ENCODE measurements around the gene AATF.

GRCh38 chr17:36999471-36999870 lies 50.7 kb downstream of the AATF start:
- TF ChIP-seq POLR2A (IDR thresholded peaks at IDR 0.05) (no peak), CTCF (IDR thresholded peaks at IDR 0.05) (no peak)

Measured in breast epithelium (tissue), 3 donors.